SW 1271 (cell line): ENCODE measurements around the gene C15orf62.

Source experiments
- DNase-seq, 2 experiments: peaks; one replicate each; lab custom pipeline; 2025; lab: John Stamatoyannopoulos, UW

The C15orf62 gene, protein sequence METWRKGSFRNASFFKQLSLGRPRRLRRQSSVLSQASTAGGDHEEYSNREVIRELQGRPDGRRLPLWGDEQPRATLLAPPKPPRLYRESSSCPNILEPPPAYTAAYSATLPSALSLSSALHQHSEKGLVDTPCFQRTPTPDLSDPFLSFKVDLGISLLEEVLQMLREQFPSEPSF

DNA sequence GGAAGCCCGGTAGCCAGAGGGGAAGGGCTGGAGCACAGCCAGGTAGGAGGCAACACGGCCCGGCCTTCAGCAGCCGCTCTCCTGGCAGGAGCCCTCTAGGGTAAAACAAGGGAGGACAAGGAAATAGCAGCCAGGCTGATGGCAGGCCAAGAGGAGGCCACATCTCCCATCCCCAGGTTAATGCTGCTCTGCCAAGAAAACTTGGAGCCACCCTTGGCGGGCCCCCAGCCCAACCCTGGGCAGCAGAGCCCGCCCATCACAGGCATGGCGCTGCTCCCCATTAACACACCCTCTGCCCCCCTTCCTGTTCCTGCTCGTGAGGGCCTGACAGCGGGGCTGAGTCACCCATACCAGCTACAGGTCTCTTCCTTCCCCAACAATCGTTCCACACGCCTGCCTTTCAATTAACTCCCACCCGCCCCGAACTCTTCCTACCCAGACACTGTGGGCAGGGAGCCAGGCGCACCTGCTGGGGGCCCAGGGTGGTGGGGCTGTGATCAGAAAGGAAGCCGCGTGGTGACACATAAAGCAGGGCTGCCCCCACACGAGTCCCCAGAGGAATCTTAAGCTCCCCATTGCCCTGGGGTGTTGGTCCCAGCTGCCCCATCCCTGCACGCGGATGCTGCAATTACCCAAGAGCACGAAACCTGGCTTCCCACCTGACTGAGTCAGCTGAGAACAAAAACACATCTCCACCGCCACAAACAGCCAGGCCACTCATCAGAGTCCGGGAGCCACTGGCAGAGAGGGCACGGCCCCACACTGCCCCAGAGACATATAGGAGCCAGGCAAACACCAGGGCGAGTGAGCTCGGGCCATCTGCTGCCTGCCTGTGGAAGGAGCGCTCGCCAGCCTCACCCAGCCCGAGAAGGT lies at the start of gene C15orf62:
Gene C15orf62 (plus strand): TSS at position 707 of the 873 bp plus-strand sequence. CDS start 516 bp downstream, outside the sequence.
- no peak for DNase-seq

DNA sequence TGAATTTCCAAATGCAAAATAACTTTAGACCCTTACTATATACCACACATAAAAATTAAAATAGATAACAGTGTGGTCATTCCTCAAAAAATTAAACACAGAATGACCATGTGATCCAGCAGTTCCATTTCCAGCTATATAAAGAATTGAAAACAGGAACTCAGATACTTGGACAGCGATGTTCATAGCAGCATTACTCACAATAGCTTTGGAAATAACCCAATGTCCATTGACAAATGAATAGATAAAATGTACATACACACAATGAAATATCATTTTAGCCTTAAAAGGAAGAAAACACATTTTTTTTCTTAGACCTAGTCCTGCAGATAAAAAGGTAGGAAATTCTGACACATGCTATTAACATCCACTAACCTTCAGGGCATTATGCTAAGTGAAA lies 48.1 kb upstream of the C15orf62 start:
- DNase-seq: no peak

DNA sequence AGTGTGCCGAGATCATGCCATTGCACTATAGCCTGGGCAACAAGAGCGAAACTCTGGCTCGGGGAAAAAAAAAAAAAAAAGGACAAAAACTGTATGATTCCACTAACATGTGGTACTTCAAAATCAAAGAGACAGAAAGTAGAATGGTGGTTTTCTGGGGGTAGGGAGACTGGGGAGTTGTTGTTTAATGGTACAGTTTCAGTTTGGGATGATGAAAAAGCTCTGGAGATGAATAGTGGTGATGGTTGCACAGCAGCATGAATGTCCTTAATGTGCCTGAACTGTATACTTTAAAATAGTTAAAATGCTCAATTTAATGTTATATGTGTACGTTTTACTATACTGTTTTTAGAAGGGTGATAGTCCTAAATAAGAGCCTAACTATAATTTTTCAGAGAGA lies 47.4 kb upstream of the C15orf62 start:
- no peak for DNase-seq

DNA sequence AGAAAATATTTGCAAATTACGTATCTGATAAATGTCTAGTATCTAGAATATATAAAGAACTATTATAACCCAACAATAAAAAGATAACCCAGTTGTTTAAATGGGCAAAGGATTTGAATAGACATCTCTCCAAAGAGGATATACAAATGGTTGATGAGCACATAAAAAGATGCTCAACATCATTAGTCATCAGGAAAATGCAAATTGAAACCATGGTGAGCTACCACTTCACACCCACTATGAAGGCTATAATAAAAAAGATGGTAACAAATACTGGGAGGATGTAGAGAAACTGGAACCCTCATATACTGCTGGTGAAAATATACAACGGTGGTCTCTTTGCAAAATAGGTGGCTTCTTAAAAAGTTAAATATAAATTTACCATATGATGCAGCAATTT lies 46.8 kb upstream of the C15orf62 start:
- DNase-seq: no peak

DNA sequence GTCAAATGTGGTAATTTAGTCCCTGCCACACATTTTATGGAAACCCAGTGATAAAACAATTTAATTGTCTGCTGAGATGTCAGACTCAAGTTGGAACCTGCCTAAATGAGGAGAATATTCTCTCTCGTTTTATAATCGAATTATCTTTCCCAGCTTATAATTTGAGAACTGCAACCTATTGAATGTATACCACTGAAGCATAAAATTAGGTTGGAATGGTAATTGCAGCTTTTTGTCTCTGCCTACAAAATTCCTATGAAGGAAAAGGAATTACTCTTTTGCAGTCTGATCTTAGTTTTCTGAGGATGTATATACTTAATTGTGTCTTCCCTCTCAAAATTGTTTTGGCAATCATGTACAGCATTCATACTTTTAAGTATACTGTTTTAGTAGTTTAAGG lies 45.9 kb upstream of the C15orf62 start:
- no peak for DNase-seq

DNA sequence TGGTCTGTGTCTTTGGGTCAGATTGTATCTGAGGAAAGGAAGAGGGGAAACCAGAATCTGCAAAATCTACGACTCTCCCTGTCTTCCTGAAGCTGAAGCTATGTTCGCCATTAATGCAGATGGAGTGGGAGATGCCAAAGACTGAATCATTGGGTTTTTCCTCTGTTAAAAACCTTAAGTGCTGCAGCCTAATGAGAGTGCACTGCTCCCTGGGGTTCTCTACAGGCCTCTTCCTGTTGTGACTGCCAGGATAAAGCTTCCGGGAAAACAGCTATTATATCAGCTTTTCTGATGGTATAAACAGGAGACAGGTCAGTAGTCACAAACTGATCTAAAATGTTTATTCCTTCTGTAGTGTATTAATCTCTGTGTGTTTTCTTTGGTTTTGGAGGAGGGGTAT lies 38.7 kb upstream of the C15orf62 start:
- no peak for DNase-seq

DNA sequence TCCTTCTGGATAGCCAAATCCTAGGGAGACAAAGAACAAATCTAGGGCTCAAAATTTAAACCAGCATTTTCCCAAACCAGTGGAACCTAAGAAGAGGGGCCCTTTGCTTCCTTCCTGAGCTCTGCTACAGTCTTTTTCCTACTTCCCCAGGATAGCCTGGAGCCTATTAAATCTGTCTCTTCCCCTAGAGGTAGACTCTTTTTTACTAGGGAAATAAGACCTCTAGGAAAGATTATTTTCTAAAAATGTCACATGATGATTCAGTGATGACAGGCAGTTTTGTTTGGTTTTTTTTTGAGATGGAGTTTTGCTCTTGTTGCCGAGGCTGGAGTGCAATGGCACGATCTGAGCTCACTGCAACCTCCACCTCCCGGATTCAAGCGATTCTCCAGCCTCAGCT lies 33.2 kb upstream of the C15orf62 start:
- DNase-seq: no peak

DNA sequence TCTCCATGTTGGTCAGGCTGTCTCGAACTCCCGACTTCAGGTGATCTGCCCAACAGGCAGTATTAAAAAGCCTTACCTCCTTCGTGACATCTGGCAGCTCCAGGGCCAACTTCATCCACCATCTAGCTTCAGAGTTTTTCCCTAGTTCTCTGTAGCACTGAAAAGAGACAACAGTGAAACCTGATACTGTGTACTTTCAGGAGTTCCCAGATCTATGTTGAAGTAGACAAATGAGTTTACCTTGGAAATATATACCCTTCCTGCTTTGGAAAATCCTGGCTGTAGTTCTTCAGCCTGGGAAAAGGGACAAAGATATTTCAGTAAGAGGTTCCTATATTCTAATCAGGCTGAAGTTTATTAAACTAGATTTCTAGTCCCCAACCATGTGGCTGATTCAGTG lies 32.7 kb upstream of the C15orf62 start:
- no peak for DNase-seq

DNA sequence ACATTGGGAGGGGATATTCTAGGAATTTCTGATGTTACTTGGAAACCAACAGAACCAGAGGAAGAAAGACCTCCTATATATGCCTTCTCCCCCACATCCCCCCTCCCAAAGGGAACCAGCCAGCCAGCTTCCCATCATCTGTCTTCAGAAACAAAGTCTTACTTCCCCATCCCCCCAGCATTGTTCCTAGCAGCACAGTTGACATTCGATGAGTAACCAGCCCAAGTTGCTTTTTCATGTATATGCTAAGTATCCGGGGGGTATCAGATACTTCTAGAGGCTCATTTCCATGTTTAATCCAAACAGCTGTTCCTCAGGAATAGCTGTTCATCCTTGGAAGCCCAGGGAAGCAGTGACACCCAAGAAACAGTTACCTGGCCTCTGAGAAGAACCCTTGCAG lies 30.7 kb upstream of the C15orf62 start:
- no peak for DNase-seq

DNA sequence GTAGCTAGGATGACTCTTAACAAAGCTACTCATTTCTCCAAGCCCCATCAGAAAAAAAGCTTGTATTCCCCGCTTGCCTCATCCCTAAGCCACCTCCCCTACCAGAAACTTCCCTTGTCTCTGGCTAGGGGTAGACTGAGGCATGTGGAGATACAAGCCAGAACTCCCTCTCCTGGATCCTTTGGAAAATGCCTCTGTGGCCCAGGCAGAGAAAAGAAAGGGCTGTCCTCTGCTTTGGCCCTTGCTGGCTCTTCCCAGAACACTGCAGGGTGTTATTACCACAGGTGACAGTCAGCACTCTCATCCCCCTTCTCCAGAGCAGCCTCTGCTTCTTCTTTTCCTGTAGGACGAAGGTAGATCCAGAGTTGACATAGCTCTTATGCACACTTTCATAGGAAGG lies 29.9 kb upstream of the C15orf62 start:
- no peak for DNase-seq

DNA sequence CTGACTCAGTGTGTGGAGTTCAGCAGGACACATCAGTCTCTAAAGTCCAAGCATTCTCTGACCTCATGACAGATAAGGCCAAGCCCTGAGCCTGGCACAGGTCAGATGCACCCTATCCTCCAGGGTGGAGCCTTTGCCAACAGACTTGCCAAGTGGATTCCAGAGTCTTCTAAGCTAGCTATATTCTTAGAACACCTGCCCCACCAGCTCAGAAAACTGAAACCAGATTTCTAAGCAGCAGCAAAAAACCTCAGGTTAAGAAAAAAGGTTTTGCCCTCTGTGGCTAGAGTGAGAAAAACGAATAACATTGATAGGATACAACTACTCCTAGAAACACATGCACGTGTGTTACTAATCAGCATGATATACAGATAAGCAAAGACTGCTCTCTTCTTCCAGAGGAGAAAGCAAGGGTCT lies 26.3 kb upstream of the C15orf62 start:
- no peak for DNase-seq

DNA sequence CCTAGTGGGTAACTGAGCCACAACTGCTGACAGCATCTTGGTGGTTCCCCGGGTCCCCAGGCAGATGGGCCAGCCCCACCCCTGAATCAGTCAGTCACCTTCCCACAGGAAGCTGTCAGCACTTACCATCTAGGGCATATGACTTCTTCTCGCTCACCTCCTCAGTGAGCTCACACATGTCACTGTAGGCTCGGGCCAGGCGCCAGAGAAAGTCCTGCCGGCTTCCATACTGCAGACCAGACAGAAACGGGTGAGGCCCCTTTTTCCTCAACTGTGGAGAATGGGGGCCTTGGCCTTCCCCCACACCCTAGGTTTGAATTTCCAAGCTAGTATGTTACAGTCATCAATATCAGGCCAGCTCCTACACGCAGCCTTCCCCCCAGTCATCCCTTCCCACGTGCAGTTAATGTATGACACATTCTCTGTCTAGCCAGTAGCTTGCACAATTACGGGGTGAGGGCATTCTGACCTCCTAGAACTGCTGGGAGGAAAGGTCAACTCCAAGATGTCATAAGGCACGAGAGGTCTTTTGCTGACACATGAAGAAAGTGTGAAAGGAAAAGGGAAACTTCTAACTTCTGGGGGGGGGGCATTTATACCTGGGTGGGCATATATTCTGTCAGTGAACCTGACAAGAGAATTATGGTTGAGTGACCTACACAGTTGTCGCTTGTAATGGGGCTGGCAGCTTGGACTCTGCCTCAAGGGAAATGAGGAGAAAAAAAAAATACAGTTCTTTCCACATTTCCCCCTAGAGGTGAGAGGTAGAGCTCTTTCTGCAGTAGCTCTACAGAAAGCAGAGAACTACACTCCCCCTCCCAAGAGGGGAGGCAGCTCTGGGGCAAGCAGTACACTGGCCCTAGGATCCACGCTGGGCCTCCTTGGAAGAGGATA lies 25.6 kb upstream of the C15orf62 start:
- no peak for DNase-seq

DNA sequence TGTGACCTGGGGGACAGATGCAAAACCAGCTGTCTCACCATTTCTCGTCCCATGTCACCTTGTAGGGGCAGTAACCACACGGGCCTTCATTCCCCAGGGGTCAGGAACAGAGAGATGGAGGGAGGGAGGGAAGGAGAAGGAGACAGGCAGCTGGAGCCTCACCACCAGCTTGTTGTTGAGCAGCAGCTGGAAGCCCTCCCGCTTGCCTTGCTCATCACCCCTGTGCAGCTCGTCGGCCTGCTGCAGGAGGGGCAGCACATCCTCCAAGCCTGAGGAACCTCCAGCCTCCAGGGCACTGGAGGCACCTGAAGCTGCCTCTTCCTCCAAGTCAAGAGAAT lies 25.0 kb upstream of the C15orf62 start:
- DNase-seq: no peak

DNA sequence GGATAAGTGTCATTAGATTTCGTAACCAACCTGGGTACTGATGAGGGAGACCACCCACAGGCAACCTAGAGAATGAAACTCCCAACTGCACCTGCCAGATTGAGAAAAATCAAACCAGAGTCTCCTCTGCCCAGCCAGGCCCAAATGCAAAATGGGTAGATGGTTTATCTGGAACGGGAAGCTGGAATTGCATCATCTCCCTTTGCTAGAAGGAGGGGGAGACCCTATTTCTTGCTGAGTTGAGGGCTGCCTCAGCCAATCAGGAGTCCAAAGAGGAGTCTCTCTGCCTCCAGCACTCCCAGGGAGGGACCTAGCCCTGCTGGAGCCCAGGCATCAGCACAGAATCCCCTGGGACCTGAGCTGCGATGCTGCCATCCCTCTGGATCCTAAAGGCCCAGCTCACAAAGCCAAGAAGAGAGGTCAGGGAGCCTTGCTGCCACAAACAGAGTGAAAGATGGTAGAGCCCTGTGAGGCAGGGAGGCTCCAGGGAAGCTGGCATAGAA lies 22.8 kb upstream of the C15orf62 start:
- DNase-seq: no peak

DNA sequence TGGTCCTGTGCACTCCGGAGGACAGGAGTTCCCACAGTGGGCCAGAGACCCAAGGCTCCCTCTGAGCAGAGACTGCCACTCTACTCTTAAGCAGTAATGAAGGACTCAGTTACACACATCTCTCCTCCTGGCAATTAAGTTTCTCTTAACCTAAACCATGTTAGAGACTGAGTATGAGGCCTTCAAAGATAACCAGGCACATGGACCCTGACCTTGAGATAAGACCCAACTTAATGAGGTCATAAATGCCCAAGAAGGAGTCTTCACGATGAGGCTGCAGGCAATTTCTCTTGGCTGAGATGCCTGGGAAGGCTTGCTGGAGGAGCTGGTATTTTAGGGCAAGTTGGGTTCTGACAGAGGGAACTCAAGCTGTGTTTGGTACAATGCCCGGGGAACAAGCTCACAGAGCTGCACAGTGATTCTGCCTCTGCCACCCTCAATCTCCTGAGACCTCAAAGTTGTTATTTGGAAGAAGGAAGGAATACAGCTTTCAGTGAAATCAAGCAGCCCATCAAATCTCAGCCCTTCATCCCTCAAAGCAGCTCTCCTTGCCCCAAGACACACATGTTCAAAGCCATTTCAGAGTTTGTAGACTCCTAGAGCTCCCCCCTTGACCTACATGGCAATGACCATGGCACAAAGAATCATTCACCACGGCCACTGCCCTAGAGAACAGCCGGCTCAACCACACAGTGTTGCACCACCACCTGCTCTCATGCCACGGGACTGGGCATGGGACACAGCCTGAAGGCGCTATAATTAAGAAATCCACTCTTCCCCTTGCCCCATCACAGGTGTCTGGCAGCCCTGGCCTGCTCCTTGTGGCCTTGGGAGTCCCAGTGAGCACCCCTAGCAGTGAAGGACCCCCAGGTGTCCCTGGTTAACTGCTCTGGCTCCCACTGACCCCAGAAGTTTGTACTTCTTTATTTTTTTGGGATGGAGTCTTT lies 21.8 kb upstream of the C15orf62 start:
- DNase-seq: no peak

DNA sequence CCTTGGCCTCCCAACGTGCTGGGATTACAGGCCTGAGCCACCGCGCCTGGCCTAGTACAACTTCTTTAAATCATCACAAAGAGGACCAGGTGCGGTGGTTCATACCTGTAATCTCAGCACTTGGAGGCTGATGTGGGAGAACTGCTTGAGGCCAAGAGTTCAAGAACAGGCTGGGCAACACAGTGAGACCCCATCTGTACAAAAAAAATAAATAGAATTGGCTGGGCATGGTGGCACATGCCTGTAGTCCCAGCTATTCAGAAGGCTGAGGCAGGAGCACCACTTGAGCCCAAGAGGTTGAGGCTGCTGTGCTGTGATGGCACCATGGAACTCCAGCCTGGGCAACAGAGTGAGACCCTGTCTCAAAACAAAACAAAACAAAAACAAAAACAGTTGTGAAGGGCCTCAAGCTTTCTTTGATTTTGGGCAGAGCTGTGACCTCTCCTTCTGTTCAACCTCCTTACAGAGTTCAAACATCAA lies 20.6 kb upstream of the C15orf62 start:
- no peak for DNase-seq

DNA sequence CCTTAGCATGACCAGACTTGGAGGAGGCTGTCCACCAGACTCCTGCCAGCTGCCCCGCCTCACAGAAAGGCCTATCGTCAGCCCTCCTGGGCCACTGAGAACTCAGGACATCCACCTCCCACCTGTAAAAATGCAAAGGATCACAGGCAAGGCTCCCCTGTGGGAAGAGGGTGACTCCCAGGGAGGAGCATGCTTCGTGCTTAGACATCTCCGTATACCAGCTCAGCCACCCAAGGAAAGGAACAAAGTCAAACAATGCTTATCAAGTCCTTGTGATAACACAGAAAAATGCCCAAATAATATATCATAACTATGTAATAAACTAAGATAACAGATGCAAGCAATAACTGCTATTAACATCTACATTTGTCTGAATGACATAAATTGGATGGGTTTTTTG lies 18.9 kb upstream of the C15orf62 start:
- DNase-seq: no peak

DNA sequence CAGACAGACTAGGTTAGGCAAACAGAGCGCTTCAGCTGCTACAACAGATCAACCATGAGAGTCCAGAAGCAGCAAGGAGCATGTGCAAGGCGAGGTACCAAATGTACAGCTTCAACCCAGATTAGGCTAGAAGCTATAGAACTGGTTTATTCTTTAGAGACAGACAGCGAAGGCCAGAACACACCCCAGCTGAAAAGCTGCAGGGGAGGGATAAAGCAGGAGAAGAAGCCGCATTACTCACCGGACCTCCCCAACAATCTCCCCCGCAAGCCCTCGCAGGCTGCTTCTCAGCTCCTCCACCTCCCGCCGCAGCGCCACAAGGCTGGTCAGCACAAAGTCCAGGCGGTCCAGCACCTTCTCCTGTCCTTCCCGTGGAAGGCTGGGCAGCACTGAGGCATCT lies 18.0 kb upstream of the C15orf62 start:
- no peak for DNase-seq

DNA sequence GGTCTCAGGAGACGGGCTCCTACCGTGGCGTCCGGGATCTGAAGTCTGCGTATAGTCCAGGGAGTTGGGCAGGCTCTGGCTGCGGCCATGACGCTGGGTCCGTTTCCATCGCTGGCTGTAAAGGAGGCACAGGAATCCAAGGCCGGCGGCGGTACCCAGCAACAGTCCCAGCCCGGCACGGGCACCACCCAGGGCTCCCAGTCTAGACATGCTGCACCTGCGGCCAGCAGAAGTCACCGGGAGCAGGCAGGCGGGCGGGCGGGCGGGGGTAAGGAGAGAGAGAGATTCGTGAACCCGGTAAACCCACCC lies 15.3 kb upstream of the C15orf62 start:
- no peak for DNase-seq

DNA sequence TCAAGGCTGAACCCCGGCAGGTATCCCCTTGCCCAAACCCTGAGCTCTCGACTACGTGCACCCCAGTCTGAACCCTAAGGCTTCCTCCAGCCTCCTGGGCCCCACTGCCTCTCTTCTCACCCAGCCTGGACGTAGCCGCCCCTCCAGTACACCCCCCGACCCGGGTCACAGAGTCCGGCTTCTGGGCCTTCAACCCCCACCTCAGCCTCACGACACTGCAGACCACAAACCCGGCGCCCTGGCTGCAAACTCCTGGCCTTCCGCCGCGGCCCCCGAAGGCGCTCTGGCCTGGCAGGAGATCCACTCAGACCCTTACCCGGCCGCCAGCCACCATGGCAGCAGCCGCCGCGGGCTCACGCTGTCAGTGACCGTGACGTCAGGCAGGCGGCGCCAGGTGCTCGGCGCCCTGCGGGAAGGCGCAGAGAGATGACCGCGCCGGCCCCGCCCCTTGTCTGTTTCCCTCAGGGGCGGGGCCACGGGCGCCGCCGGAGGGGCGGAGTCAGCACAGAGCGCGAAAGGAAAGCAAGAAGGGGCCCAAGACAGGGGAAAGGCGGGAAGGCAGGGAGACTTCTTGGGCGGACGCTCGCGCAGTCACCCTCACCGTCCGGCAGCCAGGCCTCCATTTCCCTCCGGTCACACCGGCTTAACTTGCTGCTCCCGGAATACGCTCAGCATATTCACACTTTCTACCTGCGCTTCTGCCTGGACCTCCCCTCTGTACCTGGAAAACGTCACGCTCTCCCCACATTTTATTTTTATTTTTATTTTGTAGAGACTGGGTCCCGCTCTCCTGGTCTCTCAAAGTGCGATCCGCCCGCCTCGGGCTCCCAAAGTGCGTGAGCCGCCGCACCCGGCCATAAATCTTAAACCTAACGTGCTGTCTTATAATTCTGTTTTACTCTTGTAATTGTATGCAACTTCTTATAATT lies 14.6 kb upstream of the C15orf62 start, which contains the start of gene RMDN3:
Gene RMDN3 (minus strand): TSS at position 372 of the 929 bp plus-strand sequence. CDS start 471 bp downstream, outside the sequence.
- DNase-seq: peak; percentile 33 to 81
